OCI-LY3 (cell line): ENCODE measurements around the gene BCOR.

Experiments
- H2AFZ ChIP-seq: fragments of 200-600, 300-600 bp; shearing (Covaris generic); 2 replicates; pipeline ENCODE4 v1.6.0; 2014; ENCODE audit warnings: antibody characterized with exemption, low read depth, low read length
- H3K27ac ChIP-seq: fragments of 200-600, 300-600 bp; sonication (generic); 2 replicates; pipeline ENCODE4 v1.5.1; 2014; ENCODE audit warnings: mild to moderate bottlenecking, low read length, moderate library complexity, mixed read lengths
- H3K27me3 ChIP-seq: fragments of 200-600, 300-600 bp; sonication (generic); 2 replicates; pipeline ENCODE4 v1.6.1; 2014; ENCODE audit warnings: low read depth, low read length, mixed read lengths
- H3K36me3 ChIP-seq: fragments of 200-600, 300-600 bp; sonication (generic); replicated peaks from 2 replicates; pipeline ENCODE3; 2014; ENCODE audit warnings: low read depth, low read length, mixed read lengths
- H3K4me1 ChIP-seq: fragments of 300-600, 200-600 bp; sonication (generic); 2 replicates; pipeline ENCODE4 v1.6.1; 2014; ENCODE audit warnings: low read length, mixed read lengths
- H3K4me2 ChIP-seq: fragments of 200-600, 300-600 bp; sonication (generic); 2 replicates; pipeline ENCODE4 v1.6.1; 2014; ENCODE audit warnings: low read length, mixed read lengths
- H3K4me3 ChIP-seq: fragments of 300-600, 200-600 bp; sonication (generic); 2 replicates; pipeline ENCODE4 v1.5.1; 2014; ENCODE audit warnings: antibody characterized with exemption, mild to moderate bottlenecking, low read length, moderate library complexity
- H3K79me2 ChIP-seq: fragments of 300-600, 200-600 bp; shearing (Covaris generic); 2 replicates; pipeline ENCODE4 v1.6.1; 2014; ENCODE audit warnings: mild to moderate bottlenecking, low read length, mixed read lengths
- H3K9ac ChIP-seq: fragments of 300-600, 200-600 bp; shearing (Covaris generic); 2 replicates; pipeline ENCODE4 v1.6.0; 2014; ENCODE audit warnings: mild to moderate bottlenecking, low read length, moderate library complexity
- H3K9me3 ChIP-seq: fragments of 200-600, 300-600 bp; shearing (Covaris generic); 2 replicates; pipeline ENCODE4 v1.6.1; 2014; ENCODE audit warnings: low read length, mixed read lengths; ENCODE audit not compliant: insufficient read depth
- H4K20me1 ChIP-seq: fragments of 200-600, 300-600 bp; sonication (generic); 2 replicates; pipeline ENCODE4 v1.6.1; 2016; ENCODE audit warnings: low read length, mixed read lengths; ENCODE audit not compliant: insufficient read depth
- CTCF ChIP-seq: fragments of 200-600, 300-600 bp; sonication (generic); IDR thresholded peaks from 2 replicates; pipeline ENCODE4 v1.5.1; 2014; ENCODE audit warnings: antibody characterized with exemption, low read length, low read depth
- EZH2phosphoT487 ChIP-seq: fragments of 200-600 bp; shearing (Covaris generic); IDR thresholded peaks from 2 replicates; pipeline ENCODE4 v1.6.1; 2018; ENCODE audit warnings: antibody characterized with exemption, mixed run types, low read depth

Gene BCOR

GRCh38 chrX:40003428-40004245, 94.1 kb downstream of the BCOR start:
- H3K36me3 ChIP-seq = no peaks in the 10 kb centered on the region
- H3K4me2 ChIP-seq = no peak overlapping the region
- TF ChIP-seq EZH2phosphoT487 (no peak), CTCF (no peak)
- no peaks in the 10 kb centered on the region for H3K79me2 ChIP-seq
- no peaks in the 10 kb centered on the region for H4K20me1 ChIP-seq
- H3K4me1 ChIP-seq = no peaks in the 10 kb centered on the region
- H3K27me3 ChIP-seq = no peaks in the 10 kb centered on the region
- no peaks in the 10 kb centered on the region for H3K9me3 ChIP-seq
- H3K4me3 ChIP-seq = no peak overlapping the region
- H3K27ac ChIP-seq = no peak overlapping the region
- no peak overlapping the region for H2AFZ ChIP-seq
- no peak overlapping the region for H3K9ac ChIP-seq

GRCh38 chrX:40003071-40003427, 94.7 kb downstream of the BCOR start:
- Histone ChIP-seq H3K4me1 (no peaks in the 10 kb centered on the region), H3K4me3 (no peak overlapping the region), H3K27ac (no peak overlapping the region), H3K27me3 (no peaks in the 10 kb centered on the region), H3K4me2 (no peak overlapping the region), H3K9ac (no peak overlapping the region), H4K20me1 (no peaks in the 10 kb centered on the region), H2AFZ (no peak overlapping the region), H3K79me2 (no peaks in the 10 kb centered on the region), H3K9me3 (no peaks in the 10 kb centered on the region), H3K36me3 (no peaks in the 10 kb centered on the region)
- TF ChIP-seq CTCF = no peak
- TF ChIP-seq EZH2phosphoT487 = no peak
